Body of pancreas (tissue), 4 donors: ENCODE data around the gene CAMTA1.

ENCODE experiments used
- CTCF ChIP-seq, 7 experiments: fragments of 450-650 bp in 4 of 7; fragments of 200-600 bp in 3 of 7; sonication (generic) in 3 of 7; IDR thresholded peaks; one replicate each; pipeline ENCODE4 v1.5.1; 2016 to 2019; ENCODE audit warnings: antibody characterized with exemption in 7 of 7
- POLR2A ChIP-seq, 3 donors: fragments of 450-650 bp; IDR thresholded peaks; one replicate each; pipeline ENCODE4 v1.6.1; 2016; ENCODE audit warnings: antibody characterized with exemption in 3 of 3, mild to moderate bottlenecking in 2 of 3

- TF ChIP-seq CTCF (IDR thresholded peaks at IDR 0.05) = no peak
- no peak for TF ChIP-seq POLR2A (IDR thresholded peaks at IDR 0.05)
Measured at GRCh38 chr1:7643530-7643929, 858.3 kb downstream of the CAMTA1 start.
